H1 (cell line): ENCODE results near the gene TMUB2. TPM values are rescaled to one million over a fixed set of nuclear protein-coding genes. Genes with fewer than 3 reads are reported as not detected.
A peak's percentile ranks its signal among the peaks of the same experiment; 100 is the strongest.

Source experiments
- CTCF ChIA-PET: fragments of 300-600 bp; sonication (Branson Sonifier 250); formaldehyde crosslinking; loops from one replicate; lab custom pipeline; 2021; ENCODE audit not compliant: partially characterized antibody; lab: Charles Lee
- POLR2A ChIA-PET: fragments of 300-600 bp; sonication (Branson Sonifier 250); formaldehyde crosslinking; loops from one replicate; lab custom pipeline; 2021; ENCODE audit warnings: inconsistent platforms; ENCODE audit not compliant: partially characterized antibody; lab: Charles Lee
- DNase-seq, 2 experiments: peaks; one replicate each; pipeline versions ENCODE4 v3.0.0 to v3.0.0-alpha.2; 2010 to 2022; ENCODE audit warnings: low spot score in 2 of 2, low read depth in 1 of 2, mixed read lengths in 1 of 2
- FAIRE-seq: peaks from 2 replicates; lab custom pipeline; 2011; peaks lifted over from hg19 to GRCh38; lab: Jason Lieb, UNC
- H2AFZ ChIP-seq: 2 replicates; pipeline ENCODE4 v1.8.1; 2012; ENCODE audit warnings: low read length, inconsistent platforms
- H2AK5ac ChIP-seq: 2 replicates; pipeline ENCODE4 v1.6.1; 2013; ENCODE audit warnings: low read depth, low read length
- H2BK120ac ChIP-seq: replicated peaks from 2 replicates; pipeline ENCODE3; 2013; ENCODE audit warnings: low read depth, low read length, inconsistent platforms
- H2BK12ac ChIP-seq: 2 replicates; pipeline ENCODE4 v1.6.1; 2013; ENCODE audit warnings: low read depth, low read length
- H2BK15ac ChIP-seq: 2 replicates; pipeline ENCODE4 v1.6.1; 2013; ENCODE audit warnings: low read length
- H2BK20ac ChIP-seq: 2 replicates; pipeline ENCODE4 v1.6.1; 2013; ENCODE audit warnings: low read length
- H2BK5ac ChIP-seq: 2 replicates; pipeline ENCODE4 v1.6.1; 2013; ENCODE audit warnings: low read depth, low read length
- H3K14ac ChIP-seq: 2 replicates; pipeline ENCODE4 v1.6.1; 2013; ENCODE audit warnings: inconsistent platforms; ENCODE audit not compliant: insufficient read length
- H3K18ac ChIP-seq: 2 replicates; pipeline ENCODE4 v1.6.1; 2013; ENCODE audit warnings: low read length; ENCODE audit errors: extremely low read depth
- H3K23ac ChIP-seq: 2 replicates; pipeline ENCODE4 v1.6.1; 2013; ENCODE audit warnings: inconsistent platforms; ENCODE audit not compliant: insufficient read length
- H3K23me2 ChIP-seq: 2 replicates; pipeline ENCODE4 v1.6.1; 2013; ENCODE audit warnings: low read depth, low read length
- H3K27ac ChIP-seq: 2 replicates; pipeline ENCODE4 v1.6.1; 2011; ENCODE audit warnings: low read depth, low read length, inconsistent platforms
- H3K27me3 ChIP-seq, 4 experiments: replicated peaks in 1 of 4; 1 replicate in 1 of 4; 2 replicates in 3 of 4; pipeline versions ENCODE4 v1.6.1 to v1.8.1; 2011 to 2013; ENCODE audit warnings: low read length in 3 of 4, mild to moderate bottlenecking in 3 of 4, inconsistent platforms in 2 of 4, mixed read lengths in 2 of 4, moderate library complexity in 1 of 4; ENCODE audit not compliant: control insufficient read depth in 3 of 4, insufficient read depth in 3 of 4; ENCODE audit errors: extremely low read depth in 1 of 4
- H3K36me3 ChIP-seq, 4 experiments: 2 replicates each; pipeline versions ENCODE4 v1.6.1 to v1.8.1; 2011 to 2013; ENCODE audit warnings: mild to moderate bottlenecking in 4 of 4, low read length in 3 of 4, moderate library complexity in 2 of 4, control low read depth in 1 of 4, inconsistent platforms in 1 of 4; ENCODE audit not compliant: insufficient read depth in 4 of 4, control insufficient read depth in 2 of 4
- H3K4ac ChIP-seq: replicated peaks from 2 replicates; pipeline ENCODE3; 2013; ENCODE audit warnings: low read length, low read depth, mixed read lengths, inconsistent platforms; ENCODE audit not compliant: insufficient read length
- H3K4me1 ChIP-seq, 4 experiments: replicated peaks in 1 of 4; 1 replicate in 1 of 4; 2 replicates in 3 of 4; pipeline versions ENCODE4 v1.6.1 to v1.8.1; 2011 to 2013; ENCODE audit warnings: low read length in 3 of 4, inconsistent platforms in 2 of 4, mixed read lengths in 1 of 4; ENCODE audit not compliant: insufficient read depth in 4 of 4, control insufficient read depth in 3 of 4
- H3K4me2 ChIP-seq, 2 experiments: 2 replicates each; pipeline versions ENCODE4 v1.6.1 to v1.8.1; 2011 to 2013; ENCODE audit warnings: low read depth in 2 of 2, low read length in 2 of 2, control low read depth in 1 of 2, inconsistent platforms in 1 of 2, mild to moderate bottlenecking in 1 of 2; ENCODE audit not compliant: insufficient read depth in 1 of 2
- H3K4me3 ChIP-seq, 4 experiments: fragments of 200-600, 300-600 bp in 1 of 4; sonication (generic), shearing (Covaris generic), sonication (Bioruptor Twin) in 1 of 4; 2 replicates each; pipeline versions ENCODE4 v1.5.1 to v1.8.1; 2011 to 2016; ENCODE audit warnings: low read length in 4 of 4, low read depth in 3 of 4, control low read depth in 2 of 4, inconsistent platforms in 2 of 4, mild to moderate bottlenecking in 2 of 4, mixed read lengths in 1 of 4, moderate library complexity in 1 of 4; ENCODE audit not compliant: insufficient read depth in 2 of 4; ENCODE audit errors: extremely low read depth in 1 of 4
- H3K56ac ChIP-seq: replicated peaks from 2 replicates; pipeline ENCODE3; 2013; ENCODE audit warnings: low read depth, mild to moderate bottlenecking, mixed read lengths, low read length, inconsistent platforms; ENCODE audit not compliant: insufficient read length
- H3K79me1 ChIP-seq: 2 replicates; pipeline ENCODE4 v1.6.1; 2013; ENCODE audit warnings: low read depth, low read length, control low read depth
- H3K79me2 ChIP-seq, 2 experiments: 2 replicates each; pipeline versions ENCODE4 v1.6.1 to v1.8.1; 2012 to 2013; ENCODE audit warnings: low read length in 2 of 2, mild to moderate bottlenecking in 2 of 2, inconsistent platforms in 1 of 2; ENCODE audit not compliant: insufficient read depth in 2 of 2, control insufficient read depth in 1 of 2
- H3K9ac ChIP-seq, 4 experiments: replicated peaks in 1 of 4; 1 replicate in 1 of 4; 2 replicates in 3 of 4; pipeline versions ENCODE4 v1.6.1 to v1.8.1; 2011 to 2013; ENCODE audit warnings: low read depth in 3 of 4, low read length in 3 of 4, control low read depth in 2 of 4, mild to moderate bottlenecking in 2 of 4, moderate library complexity in 2 of 4, inconsistent platforms in 1 of 4; ENCODE audit errors: extremely low read depth in 1 of 4
- H3K9me3 ChIP-seq, 2 experiments: 2 replicates each; pipeline versions ENCODE4 v1.6.1 to v1.8.1; 2012 to 2013; ENCODE audit warnings: mild to moderate bottlenecking in 2 of 2, moderate library complexity in 2 of 2, control low read depth in 1 of 2, inconsistent platforms in 1 of 2, low read depth in 1 of 2, low read length in 1 of 2, mixed read lengths in 1 of 2; ENCODE audit not compliant: insufficient read depth in 2 of 2
- H4K20me1 ChIP-seq, 2 experiments: replicated peaks in 1 of 2; 2 replicates each; pipeline versions ENCODE3 to v1.8.1; 2011 to 2013; ENCODE audit warnings: inconsistent platforms in 2 of 2, low read length in 2 of 2, mild to moderate bottlenecking in 1 of 2; ENCODE audit not compliant: insufficient read depth in 2 of 2, control insufficient read depth in 1 of 2
- H4K5ac ChIP-seq: 2 replicates; pipeline ENCODE4 v1.6.1; 2013; ENCODE audit warnings: low read length, low read depth, mixed read lengths, inconsistent platforms; ENCODE audit not compliant: insufficient read length
- H4K8ac ChIP-seq: 2 replicates; pipeline ENCODE4 v1.8.0; 2013; ENCODE audit warnings: mild to moderate bottlenecking, moderate library complexity, low read length, inconsistent platforms; ENCODE audit not compliant: insufficient read depth; ENCODE audit errors: extremely low read depth
- H4K91ac ChIP-seq: replicated peaks from 2 replicates; pipeline ENCODE3; 2013; ENCODE audit warnings: low read length, mixed read lengths, inconsistent platforms; ENCODE audit not compliant: insufficient read length
- KDM1A ChIP-seq: fragments of 200-600, 300-600 bp; sonication (generic); IDR thresholded peaks from 2 replicates; pipeline ENCODE4 v1.7.1; 2016; ENCODE audit warnings: mild to moderate bottlenecking, low read length, borderline replicate concordance
- WGBS, 2 experiments: shearing (Covaris generic) in 1 of 2; methylation state at CpG; one replicate each; pipeline versions ENCODE4 v1.1.6 to v1.1.7; 2013 to 2015; ENCODE audit warnings: low lambda C conversion rate in 2 of 2, mixed read lengths in 2 of 2, inconsistent platforms in 1 of 2, low coverage in 1 of 2, missing lambda C conversion rate in 1 of 2; ENCODE audit not compliant: insufficient replicate concordance in 2 of 2, insufficient coverage in 1 of 2, insufficient read length in 1 of 2; ENCODE audit errors: extremely low coverage in 1 of 2, missing lambda C conversion rate in 1 of 2; 5-methylcytosine and 5-hydroxymethylcytosine counted together
- polyA plus RNA-seq, 7 experiments: library from polyadenylated mRNA; depleted of rRNA in 3 of 7; stranded (reverse) in 5 of 7; unstranded in 2 of 7; fragments of >200 nt in 5 of 7; fragments of 200-250 nt in 2 of 7; gene quantifications; 1 replicate in 5 of 7; 2 replicates in 1 of 7; 4 replicates in 1 of 7; pipeline versions ENCODE4 v1.2.1 to v1.2.3, GENCODE V29; 2011 to 2013; ENCODE audit warnings: missing spikeins in 2 of 7, mixed read lengths in 2 of 7
- total RNA-seq: library from RNA; stranded (reverse); fragmentation: NEBNext Ultra II Directional; extraction: Animal tissue kit (Norgen Biotek cat#: 25700); gene quantifications from 2 replicates; pipeline ENCODE4 v1.2.1, GENCODE V29; 2021

TMUB2 gene
- total and polyA plus RNA-seq, 2 of the 8 experiments (the other 6 are each of a cell fraction or from before 2014, with no cell fraction given): 18.5 to 30.5 TPM

GRCh38 chr17:44152875-44153274, 33.9 kb upstream of the TMUB2 start:
- Histone ChIP-seq H4K20me1 (peaks cover 4 to 14% of the 10 kb centered on the region in 2 experiments), H2AK5ac (no peak overlapping the region), H3K14ac (no peak overlapping the region), H3K79me2 (peaks cover 0 to 33% of the 10 kb centered on the region in 2 experiments; a peak in 2 of 4 replicates), H4K91ac (no peak overlapping the region), H3K36me3 (peaks cover 12 to 49% (median 26%) of the 10 kb centered on the region in 4 experiments), H3K27me3 (no peaks in the 10 kb centered on the region), H2BK15ac (no peak overlapping the region), H3K4me3 (no peak overlapping the region), H2BK120ac (no peak overlapping the region), H3K4me2 (no peak overlapping the region), H2BK5ac (peak overlapping the region; percentile 49; the same call in 1 of the 2 replicates), H3K4ac (no peak overlapping the region), H3K79me1 (peaks cover 9% of the 10 kb centered on the region), H3K27ac (no peak overlapping the region), H4K5ac (no peak overlapping the region), H3K23me2 (no peaks in the 10 kb centered on the region), H3K23ac (no peak overlapping the region), H3K18ac (no peak overlapping the region), H3K4me1 (no peaks in the 10 kb centered on the region), H2BK12ac (no peak overlapping the region), H3K9ac (no peak overlapping the region), H2BK20ac (no peak overlapping the region), H2AFZ (no peak overlapping the region), H3K56ac (no peak overlapping the region), H4K8ac (no peak overlapping the region), H3K9me3 (no peaks in the 10 kb centered on the region)
- POLR2A ChIA-PET: interaction anchor here (2.9 kb wide), 1 partner anchor 15 kb away, joined by 11 read pairs; no protein-coding TSS in a partner anchor
- FAIRE-seq (no peak), DNase-seq (no peak)
- TF ChIP-seq KDM1A: no peak
- WGBS, 2 experiments: 93% methylated on average over 4 of the region's 4 CpGs; no CpG with 5 or more reads in 1 of the 2 experiments
- CTCF ChIA-PET: interaction anchor here (1.4 to 2.3 kb wide), 2 partner anchors 38 to 68 kb away, joined by 3 to 9 read pairs; no protein-coding TSS in a partner anchor
